ENCODE results near the gene ARRDC5. TPM values are rescaled to one million over a fixed set of nuclear protein-coding genes. Genes with fewer than 3 reads are reported as not detected.

ARRDC5 gene
- total and polyA plus RNA-seq, 2 of the 13 experiments (the other 11 are each of a cell fraction or from before 2014, with no cell fraction given) = not detected

- TF ChIP-seq, protein P1, sequence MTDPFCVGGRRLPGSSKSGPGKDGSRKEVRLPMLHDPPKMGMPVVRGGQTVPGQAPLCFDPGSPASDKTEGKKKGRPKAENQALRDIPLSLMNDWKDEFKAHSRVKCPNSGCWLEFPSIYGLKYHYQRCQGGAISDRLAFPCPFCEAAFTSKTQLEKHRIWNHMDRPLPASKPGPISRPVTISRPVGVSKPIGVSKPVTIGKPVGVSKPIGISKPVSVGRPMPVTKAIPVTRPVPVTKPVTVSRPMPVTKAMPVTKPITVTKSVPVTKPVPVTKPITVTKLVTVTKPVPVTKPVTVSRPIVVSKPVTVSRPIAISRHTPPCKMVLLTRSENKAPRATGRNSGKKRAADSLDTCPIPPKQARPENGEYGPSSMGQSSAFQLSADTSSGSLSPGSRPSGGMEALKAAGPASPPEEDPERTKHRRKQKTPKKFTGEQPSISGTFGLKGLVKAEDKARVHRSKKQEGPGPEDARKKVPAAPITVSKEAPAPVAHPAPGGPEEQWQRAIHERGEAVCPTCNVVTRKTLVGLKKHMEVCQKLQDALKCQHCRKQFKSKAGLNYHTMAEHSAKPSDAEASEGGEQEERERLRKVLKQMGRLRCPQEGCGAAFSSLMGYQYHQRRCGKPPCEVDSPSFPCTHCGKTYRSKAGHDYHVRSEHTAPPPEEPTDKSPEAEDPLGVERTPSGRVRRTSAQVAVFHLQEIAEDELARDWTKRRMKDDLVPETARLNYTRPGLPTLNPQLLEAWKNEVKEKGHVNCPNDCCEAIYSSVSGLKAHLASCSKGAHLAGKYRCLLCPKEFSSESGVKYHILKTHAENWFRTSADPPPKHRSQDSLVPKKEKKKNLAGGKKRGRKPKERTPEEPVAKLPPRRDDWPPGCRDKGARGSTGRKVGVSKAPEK (CRISPR knock-in tag; IDR thresholded peaks at IDR 0.05; ENCODE audit: borderline replicate concordance) = no peak
- TF ChIP-seq ZNF142 (CRISPR knock-in tag; IDR thresholded peaks at IDR 0.05) (no peak), SPEN (CRISPR knock-in tag; IDR thresholded peaks at IDR 0.05; ENCODE audit: low read depth) (peak; percentile 52; the same call in 1 of the 2 replicates), KLF12 (CRISPR knock-in tag; IDR thresholded peaks at IDR 0.05; ENCODE audit: borderline replicate concordance) (no peak), MBD4 (IDR thresholded peaks at IDR 0.05; ENCODE audit: borderline replicate concordance, low read length) (no peak), MLLT10 (CRISPR knock-in tag; IDR thresholded peaks at IDR 0.05) (no peak), ZBTB42 (CRISPR knock-in tag; IDR thresholded peaks at IDR 0.05) (no peak), ZNF572 (CRISPR knock-in tag; IDR thresholded peaks at IDR 0.05) (no peak), ZNF354B (CRISPR knock-in tag; IDR thresholded peaks at IDR 0.05) (0 out of 2 replicates have a peak, but pooled peaks have one; percentile 19), ZNF790 (CRISPR knock-in tag; IDR thresholded peaks at IDR 0.05; ENCODE audit: borderline replicate concordance) (no peak), DPF2 (CRISPR knock-in tag; IDR thresholded peaks at IDR 0.05; ENCODE audit: borderline replicate concordance, low read depth) (no peak), MYPOP (CRISPR knock-in tag; IDR thresholded peaks at IDR 0.05) (no peak), ZMYM4 (CRISPR knock-in tag; IDR thresholded peaks at IDR 0.05) (peak; percentile 57; the same call in 1 of the 2 replicates), ATAD3A (CRISPR knock-in tag; IDR thresholded peaks at IDR 0.05) (no peak), CEBPG (CRISPR knock-in tag; IDR thresholded peaks at IDR 0.05) (0 out of 2 replicates have a peak, but pooled peaks have one; percentile 18), KDM3A (CRISPR knock-in tag; IDR thresholded peaks at IDR 0.05; ENCODE audit: low read depth) (0 out of 2 replicates have a peak, but pooled peaks have one; percentile 55), MAF1 (CRISPR knock-in tag; IDR thresholded peaks at IDR 0.05; ENCODE audit: borderline replicate concordance) (no peak)
- TF ChIP-seq, protein P2, sequence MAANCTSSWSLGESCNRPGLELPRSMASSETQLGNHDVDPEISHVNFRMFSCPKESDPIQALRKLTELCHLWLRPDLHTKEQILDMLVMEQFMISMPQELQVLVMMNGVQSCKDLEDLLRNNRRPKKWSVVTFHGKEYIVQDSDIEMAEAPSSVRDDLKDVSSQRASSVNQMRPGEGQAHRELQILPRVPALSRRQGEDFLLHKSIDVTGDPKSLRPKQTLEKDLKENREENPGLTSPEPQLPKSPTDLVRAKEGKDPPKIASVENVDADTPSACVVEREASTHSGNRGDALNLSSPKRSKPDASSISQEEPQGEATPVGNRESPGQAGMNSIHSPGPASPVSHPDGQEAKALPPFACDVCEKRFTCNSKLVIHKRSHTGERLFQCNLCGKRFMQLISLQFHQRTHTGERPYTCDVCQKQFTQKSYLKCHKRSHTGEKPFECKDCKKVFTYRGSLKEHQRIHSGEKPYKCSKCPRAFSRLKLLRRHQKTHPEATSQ (CRISPR knock-in tag; IDR thresholded peaks at IDR 0.05; ENCODE audit: borderline replicate concordance) = 0 out of 2 replicates have a peak, but pooled peaks have one; percentile 26
Observed at GRCh38 chr19:4851551-4852290, 51.0 kb downstream of the ARRDC5 start (continued).
